ENCODE measurements around the gene C19orf25. TPM values are rescaled to one million over a fixed set of nuclear protein-coding genes. Genes with fewer than 3 reads are reported as not detected.

The C19orf25 gene
- total and polyA plus RNA-seq, 11 donors, result 9.4 to 29.2 (median 16.0) TPM

- peak in 4 of 5 donors; percentile 14 to 71 (median 49) for DNase-seq
- Histone ChIP-seq H3K27ac (peak overlapping the region in 6 of 12 donors; percentile 23 to 60 (median 49)), H3K27me3 (peaks cover 6 to 43% (median 32%) of the 10 kb centered on the region in 9 donors), H3K36me3 (peaks cover 0 to 33% (median 3%) of the 10 kb centered on the region in 9 donors), H3K4me1 (peaks cover 15 to 63% (median 42%) of the 10 kb centered on the region in 12 donors), H3K9me3 (no peaks in the 10 kb centered on the region), H3K4me3 (no peak overlapping the region)
- peak in 3 of 4 donors; percentile 12 to 47 (median 20) for ATAC-seq
- 69 to 78% (median 72%) methylated on average over 25 to 31 of the region's 31 CpGs for WGBS, 4 donors
- no peak for TF ChIP-seq CTCF (IDR thresholded peaks at IDR 0.05)
- TF ChIP-seq POLR2A (IDR thresholded peaks at IDR 0.05), result no peak
- intact Hi-C loops (cut with DNase I), result no loop called here
Observed at GRCh38 chr19:1474011-1474764, 4.8 kb downstream of the C19orf25 start.

GRCh38 chr19:1473085-1473851, 5.7 kb downstream of the C19orf25 start:
- no peaks in the 10 kb centered on the region for H3K9me3 ChIP-seq
- intact Hi-C loops (cut with DNase I), result no loop called here
- peak in 1 of 5 donors; percentile 16 for DNase-seq
- no peak for ATAC-seq
- 65 to 77% (median 76%) methylated on average over 14 to 20 of the region's 20 CpGs for WGBS, 4 donors
- H3K4me1 ChIP-seq, result peaks cover 15 to 66% (median 43%) of the 10 kb centered on the region in 12 donors
- TF ChIP-seq POLR2A (IDR thresholded peaks at IDR 0.05) (no peak), CTCF (IDR thresholded peaks at IDR 0.05) (no peak)
- H3K4me3 ChIP-seq, result no peak overlapping the region
- H3K27ac ChIP-seq, result no peak overlapping the region
- peaks cover 10 to 52% (median 35%) of the 10 kb centered on the region in 9 donors for H3K27me3 ChIP-seq
- H3K36me3 ChIP-seq, result peaks cover 0 to 33% (median 3%) of the 10 kb centered on the region in 9 donors

GRCh38 chr19:1472231-1473084, 6.6 kb downstream of the C19orf25 start:
- Histone ChIP-seq H3K4me1 (peaks cover 15 to 68% (median 43%) of the 10 kb centered on the region in 12 donors), H3K36me3 (peaks cover 0 to 31% (median 2%) of the 10 kb centered on the region in 9 donors), H3K27ac (no peak overlapping the region), H3K4me3 (no peak overlapping the region), H3K9me3 (no peaks in the 10 kb centered on the region), H3K27me3 (peaks cover 18 to 60% (median 42%) of the 10 kb centered on the region in 9 donors)
- peak in 1 of 5 donors; percentile 21 for DNase-seq
- 48 to 60% (median 51%) methylated on average over 27 to 44 of the region's 44 CpGs for WGBS, 4 donors
- no peak for ATAC-seq
- no peak for TF ChIP-seq POLR2A (IDR thresholded peaks at IDR 0.05)
- TF ChIP-seq CTCF (IDR thresholded peaks at IDR 0.05), result no peak
- intact Hi-C loops (cut with DNase I), result no loop called here

Measured in heart left ventricle (tissue), 16 donors.